CD4-positive, alpha-beta T cell treated with Interleukin-6 at 100 ng/mL for 8 hours (primary cell): ENCODE results near the gene YKT6.
"Not testable (repeated sequence)": the region's sequence is repeated elsewhere in the genome, so short reads cannot be mapped to it uniquely, and the experiment has no call there.

Source experiments
- DNase-seq: peaks from one replicate; pipeline ENCODE4 v3.0.0-alpha.2; 2020; ENCODE audit warnings: mixed read lengths, low spot score

Gene YKT6

GRCh38 chr7:44193011-44193802 lies 7.6 kb upstream of the YKT6 start:
- no peak for DNase-seq

- no peak for DNase-seq
These were observed 6.7 kb upstream of the YKT6 start for GRCh38 chr7:44194069-44194468.

- DNase-seq: no peak
These were observed 6.1 kb upstream of the YKT6 start for GRCh38 chr7:44194562-44195145.

- DNase-seq: no peak
These were observed 4.9 kb upstream of the YKT6 start for GRCh38 chr7:44195889-44196288.

GRCh38 chr7:44196450-44196872 lies 4.3 kb upstream of the YKT6 start:
- peak; percentile 22 for DNase-seq

- no peak for DNase-seq
These were observed 3.3 kb upstream of the YKT6 start for GRCh38 chr7:44197474-44197873.

GRCh38 chr7:44200163-44200562 lies 615 bp upstream of the YKT6 start:
- DNase-seq: not testable (repeated sequence)

GRCh38 chr7:44201813-44202212 lies 1.0 kb downstream of the YKT6 start:
- DNase-seq: no peak

- DNase-seq: no peak
These were observed 5.2 kb downstream of the YKT6 start for GRCh38 chr7:44206008-44206407.

- no peak for DNase-seq
These were observed 7.3 kb downstream of the YKT6 start for GRCh38 chr7:44208085-44208484.

GRCh38 chr7:44210107-44210506 lies 9.3 kb downstream of the YKT6 start:
- no peak for DNase-seq

- no peak for DNase-seq
These were observed 10.4 kb downstream of the YKT6 start for GRCh38 chr7:44211126-44211675.

- DNase-seq: no peak
These were observed 11.2 kb downstream of the YKT6 start for GRCh38 chr7:44212018-44212417.

- no peak for DNase-seq
These were observed 11.9 kb downstream of the YKT6 start for GRCh38 chr7:44212581-44213184.

GRCh38 chr7:44213206-44213876 lies 12.6 kb downstream of the YKT6 start:
- no peak for DNase-seq

GRCh38 chr7:44213877-44214388 lies 13.2 kb downstream of the YKT6 start:
- no peak for DNase-seq

GRCh38 chr7:44215531-44215930 lies 14.8 kb downstream of the YKT6 start:
- DNase-seq: no peak

- DNase-seq: no peak
These were observed 15.2 kb downstream of the YKT6 start for GRCh38 chr7:44216019-44216418.

- no peak for DNase-seq
These were observed 15.9 kb downstream of the YKT6 start for GRCh38 chr7:44216521-44217222.

GRCh38 chr7:44217223-44217714 lies 16.5 kb downstream of the YKT6 start:
- no peak for DNase-seq

GRCh38 chr7:44217852-44218402 lies 17.1 kb downstream of the YKT6 start:
- no peak for DNase-seq
